HG02970 (cell line): ENCODE measurements around the gene AHCYL1.
A peak's percentile ranks its signal among the peaks of the same experiment; 100 is the strongest.
"Not testable (repeated sequence)": the region's sequence is repeated elsewhere in the genome, so short reads cannot be mapped to it uniquely, and the experiment has no call there.

ENCODE experiments used
- ATAC-seq: cut with Tn5 transposase; IDR thresholded peaks from one replicate; pipeline ENCODE4 v1.9.1; 2021; ENCODE audit warnings: mild to moderate bottlenecking, moderate library complexity, moderate number of reproducible peaks; ENCODE audit not compliant: unreplicated experiment, low FRiP score

The AHCYL1 gene

DNA sequence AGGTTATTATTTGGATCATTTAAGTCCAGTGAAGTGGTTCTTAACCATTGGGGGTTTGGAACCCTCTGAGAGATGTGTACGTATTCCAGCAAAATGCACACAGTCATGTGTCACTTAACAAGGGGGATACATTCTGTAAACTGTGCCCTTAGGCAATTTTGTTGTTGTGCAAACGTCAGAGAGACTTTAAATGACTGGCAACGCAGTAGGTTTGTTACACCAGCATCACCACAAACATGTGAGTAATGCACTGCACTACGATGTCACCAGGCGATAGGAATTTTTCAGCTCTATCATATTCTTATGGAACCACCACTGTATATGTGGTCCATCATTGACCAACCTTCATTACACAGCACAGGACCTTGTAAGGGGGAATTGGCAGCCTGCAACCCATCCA is 11.9 kb downstream of the AHCYL1 start:
- no peak for ATAC-seq

- no peak for ATAC-seq
These were observed 12.8 kb downstream of the AHCYL1 start for GRCh38 chr1:109997204-109997866.

DNA sequence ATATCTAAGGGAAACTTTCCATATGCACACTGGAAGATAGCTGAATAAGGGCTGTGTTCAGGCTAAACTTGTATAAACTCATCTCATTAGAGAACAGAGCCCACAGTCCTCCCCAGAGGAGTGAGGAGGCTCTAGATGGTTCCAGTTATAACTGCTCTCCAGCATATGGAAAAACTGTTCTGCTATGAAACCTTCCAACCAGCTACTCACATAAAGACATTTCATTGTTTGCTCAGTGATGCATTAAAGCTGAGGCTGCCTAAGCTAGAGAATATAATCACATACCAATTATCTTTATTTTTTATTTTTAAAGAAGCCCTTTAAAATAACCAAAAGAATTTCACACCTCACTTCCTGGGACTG is 13.3 kb downstream of the AHCYL1 start:
- ATAC-seq: no peak

DNA sequence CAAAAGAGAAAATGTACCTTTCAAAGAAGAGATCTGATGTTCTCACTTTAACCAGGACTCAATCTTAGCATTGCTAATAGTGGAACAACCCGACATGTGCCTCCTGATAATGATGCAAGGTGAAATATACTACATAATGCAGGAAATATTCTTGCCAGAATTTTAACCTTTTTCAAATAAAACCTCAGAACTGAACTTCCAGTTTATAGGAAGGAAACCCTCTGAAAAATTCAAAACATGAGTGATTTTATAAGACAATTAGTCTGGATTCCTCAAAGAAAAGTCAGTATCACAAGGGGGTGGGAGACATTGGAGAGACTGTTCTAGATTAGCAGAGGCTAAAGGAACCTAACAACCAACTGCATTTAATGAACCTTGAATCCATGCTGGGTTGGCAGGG is 18.1 kb downstream of the AHCYL1 start:
- ATAC-seq: no peak

DNA sequence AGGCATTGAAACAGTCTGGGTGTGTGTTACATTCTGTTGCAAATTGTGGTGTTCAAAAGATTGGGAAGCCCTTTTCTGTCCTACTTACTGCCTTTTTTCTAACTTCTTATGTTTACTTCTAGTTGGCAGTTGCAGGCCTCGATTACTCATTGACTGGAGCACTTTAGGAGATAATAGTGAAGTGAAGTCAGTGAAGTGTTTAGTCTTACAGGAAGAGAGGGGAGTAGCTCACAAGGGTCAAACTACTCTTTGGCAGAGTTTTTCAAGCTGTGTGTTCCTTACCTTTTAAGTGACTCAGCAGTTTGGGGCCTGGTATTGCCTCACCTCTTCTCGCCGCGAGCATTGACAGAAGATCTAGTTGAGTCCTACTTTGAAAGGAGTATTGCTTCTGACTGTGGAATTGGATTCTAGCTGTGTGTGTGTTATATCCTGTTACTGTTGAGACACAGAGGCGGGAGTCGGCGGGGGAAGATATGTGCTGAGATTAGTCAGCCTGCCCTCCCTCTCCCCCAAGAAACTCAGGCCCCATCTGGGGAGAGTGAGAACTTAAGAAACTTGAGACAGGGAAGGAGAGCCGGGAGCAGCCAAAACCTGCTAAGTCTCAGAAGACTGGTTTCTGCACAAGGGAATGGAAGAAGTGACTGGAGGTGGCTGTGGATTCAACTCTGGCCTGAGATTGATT is 19.3 kb downstream of the AHCYL1 start:
- peak; percentile 56 for ATAC-seq

- ATAC-seq: no peak
These were observed 20.0 kb downstream of the AHCYL1 start for GRCh38 chr1:110004583-110004982.

GRCh38 chr1:110005971-110006370 is 21.4 kb downstream of the AHCYL1 start:
- no peak for ATAC-seq

- no peak for ATAC-seq
These were observed 22.0 kb downstream of the AHCYL1 start for GRCh38 chr1:110006516-110006915.

DNA sequence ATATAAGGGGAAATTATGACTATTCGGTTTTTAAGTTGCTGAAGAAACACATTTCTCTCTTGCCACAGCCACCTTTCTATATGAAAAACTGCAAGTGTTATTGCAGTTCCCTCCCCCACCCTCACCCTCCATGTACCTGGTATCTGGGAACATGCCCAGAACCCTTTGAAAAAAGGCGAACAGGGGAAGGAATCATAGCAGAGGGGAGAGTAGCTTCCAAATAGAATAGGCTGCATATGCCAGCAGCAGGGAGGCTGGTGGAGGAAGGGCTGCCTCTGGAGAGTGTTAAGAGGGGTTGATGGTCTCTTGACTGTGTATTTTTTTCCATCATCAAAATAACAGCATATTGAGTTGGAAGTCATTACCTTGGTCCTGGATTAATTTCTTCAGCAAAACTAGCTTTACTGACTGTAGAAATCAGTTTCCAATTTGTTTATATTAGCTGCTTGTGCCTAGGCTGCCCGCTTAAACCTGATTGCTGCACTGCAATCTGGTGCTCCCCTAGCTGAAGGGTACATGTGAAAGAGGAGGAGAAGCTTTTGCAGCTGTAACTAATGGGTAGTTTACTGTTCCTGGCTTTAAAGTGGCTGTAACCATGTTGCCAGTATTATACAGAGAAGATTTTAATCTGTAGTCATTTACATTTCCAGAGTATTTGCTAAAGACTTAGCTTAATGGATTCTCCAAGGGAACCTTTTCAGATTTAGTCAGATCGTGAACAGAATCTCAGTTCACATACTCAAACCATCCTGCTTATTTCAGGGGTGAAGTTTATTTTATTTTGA is 22.7 kb downstream of the AHCYL1 start:
- no peak for ATAC-seq

DNA sequence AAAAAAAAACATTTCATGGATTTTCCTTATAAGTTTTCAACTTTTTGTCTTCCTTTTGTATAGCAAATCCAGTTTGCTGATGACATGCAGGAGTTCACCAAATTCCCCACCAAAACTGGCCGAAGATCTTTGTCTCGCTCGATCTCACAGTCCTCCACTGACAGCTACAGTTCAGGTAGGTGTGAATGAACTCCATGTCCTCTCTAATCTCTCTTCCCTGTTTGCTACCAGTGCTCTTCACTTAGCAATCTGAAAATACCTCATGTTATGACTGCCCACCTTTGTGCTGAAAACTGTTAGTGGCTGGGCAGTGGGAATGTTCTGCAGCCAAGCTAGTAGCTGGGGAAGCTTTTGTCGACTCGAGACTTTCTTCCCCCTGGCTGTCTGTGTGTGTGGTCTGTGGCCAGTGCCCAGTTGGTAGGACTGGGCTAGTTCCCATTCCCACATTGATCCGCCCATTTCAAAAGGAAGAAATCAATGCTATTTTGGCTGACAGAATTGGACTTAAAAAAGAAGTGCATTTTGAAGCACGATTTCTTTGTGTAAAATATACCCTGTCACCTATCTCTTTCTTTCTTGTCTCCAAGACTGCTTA is 24.5 kb downstream of the AHCYL1 start:
- no peak for ATAC-seq

DNA sequence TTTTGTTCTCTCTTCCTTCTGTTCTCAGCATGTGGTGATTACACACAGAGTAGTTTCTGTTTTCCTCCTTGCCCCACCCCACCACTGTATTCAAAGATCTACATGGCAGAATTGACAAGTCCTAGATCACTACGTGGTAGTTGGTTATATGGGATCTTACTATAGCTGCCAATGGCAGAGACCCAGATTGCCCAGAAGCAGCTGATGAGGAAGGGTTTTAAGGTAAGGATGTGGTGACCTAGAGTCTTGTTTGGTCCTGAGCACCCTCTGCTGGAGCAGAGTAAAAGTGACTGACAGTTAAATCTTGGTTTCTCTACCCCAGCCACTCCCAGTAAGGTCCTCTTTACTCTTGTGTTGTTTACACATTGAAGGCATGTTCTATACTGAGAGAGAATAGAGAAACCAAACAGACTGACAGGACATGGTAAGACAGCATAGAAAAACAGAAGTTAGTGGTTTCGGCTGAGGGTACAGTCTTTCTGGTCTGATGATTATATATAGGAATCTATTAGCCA is 27.0 kb downstream of the AHCYL1 start:
- peak; percentile 86 for ATAC-seq

DNA sequence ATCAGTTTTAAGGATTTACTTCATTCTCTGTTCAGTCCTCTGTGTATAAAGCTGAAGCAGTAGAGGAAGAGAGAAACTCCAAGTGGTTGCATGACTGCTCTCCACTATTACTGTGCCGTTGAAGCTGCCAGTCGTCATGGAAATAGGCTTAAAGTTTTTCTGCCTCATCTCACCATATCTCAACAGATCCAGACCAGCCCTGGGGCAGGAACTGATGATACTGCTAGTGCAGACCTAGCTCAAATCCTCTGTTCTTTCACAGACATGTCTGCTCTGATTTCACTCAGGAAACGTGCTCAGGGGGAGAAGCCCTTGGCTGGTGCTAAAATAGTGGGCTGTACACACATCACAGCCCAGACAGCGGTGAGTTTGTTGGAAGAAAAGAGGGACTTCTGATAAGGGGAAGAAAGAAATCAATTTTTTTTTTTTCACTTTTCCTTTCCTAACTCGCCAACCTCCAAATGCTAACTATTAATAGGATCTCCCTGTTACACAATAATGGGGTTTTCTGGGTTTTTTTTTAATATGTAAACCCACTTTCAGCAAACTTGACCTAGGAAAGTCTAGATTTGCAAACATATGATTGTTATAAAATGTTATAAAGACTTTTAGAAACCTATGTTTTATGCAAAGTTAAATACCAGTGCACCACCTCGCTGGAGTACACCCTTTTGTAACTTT is 27.7 kb downstream of the AHCYL1 start:
- peak; percentile 46 for ATAC-seq

DNA sequence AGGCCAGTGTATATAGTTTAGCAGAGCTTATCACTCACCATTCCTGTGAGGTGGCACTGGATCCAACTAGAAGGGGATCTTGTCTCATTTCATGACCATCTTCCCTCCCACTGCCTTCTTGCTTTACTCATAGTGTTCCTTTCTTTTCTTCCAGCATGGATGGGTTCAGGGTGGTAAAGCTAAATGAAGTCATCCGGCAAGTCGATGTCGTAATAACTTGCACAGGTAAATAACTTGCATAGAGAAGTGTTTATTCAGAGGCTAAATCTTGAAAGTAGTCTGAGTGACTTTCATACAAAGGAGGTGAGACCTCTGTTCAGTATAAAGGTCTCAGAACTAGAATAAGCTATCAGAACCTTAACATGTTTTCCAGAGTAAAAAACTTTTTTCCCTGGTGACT is 33.2 kb downstream of the AHCYL1 start:
- ATAC-seq: no peak

DNA sequence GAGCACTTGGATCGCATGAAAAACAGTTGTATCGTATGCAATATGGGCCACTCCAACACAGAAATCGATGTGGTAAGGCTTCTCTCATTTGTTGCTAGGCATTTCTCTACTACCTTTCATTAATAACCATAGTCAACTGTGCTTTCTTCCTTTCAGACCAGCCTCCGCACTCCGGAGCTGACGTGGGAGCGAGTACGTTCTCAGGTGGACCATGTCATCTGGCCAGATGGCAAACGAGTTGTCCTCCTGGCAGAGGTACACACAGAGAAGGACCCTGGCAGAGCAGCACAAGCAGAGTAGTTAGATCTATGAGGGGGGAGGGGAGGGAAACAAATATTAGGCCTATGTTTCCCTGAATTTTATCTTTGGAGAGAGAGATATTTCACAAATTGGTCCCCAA is 33.8 kb downstream of the AHCYL1 start:
- no peak for ATAC-seq

DNA sequence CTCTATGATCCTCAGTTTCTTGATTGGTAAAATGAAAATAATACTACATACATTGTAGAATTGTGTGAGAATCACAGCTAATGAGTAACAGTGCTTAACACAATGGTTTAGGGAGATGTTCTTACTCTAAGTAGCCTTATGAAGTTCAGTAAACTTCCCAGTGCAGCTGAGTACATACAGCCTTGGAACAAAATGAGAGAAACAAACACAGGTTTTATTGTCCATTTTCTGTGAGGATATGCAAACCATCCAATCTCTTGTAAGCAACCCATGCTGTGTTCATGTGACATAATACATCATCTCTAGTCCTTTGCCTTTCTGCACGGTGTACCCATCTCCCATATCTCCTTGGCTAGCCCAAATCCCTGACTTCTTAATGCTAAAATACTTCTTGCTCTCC is 35.2 kb downstream of the AHCYL1 start:
- ATAC-seq: no peak

GRCh38 chr1:110021285-110021684 is 36.7 kb downstream of the AHCYL1 start:
- no peak for ATAC-seq

DNA sequence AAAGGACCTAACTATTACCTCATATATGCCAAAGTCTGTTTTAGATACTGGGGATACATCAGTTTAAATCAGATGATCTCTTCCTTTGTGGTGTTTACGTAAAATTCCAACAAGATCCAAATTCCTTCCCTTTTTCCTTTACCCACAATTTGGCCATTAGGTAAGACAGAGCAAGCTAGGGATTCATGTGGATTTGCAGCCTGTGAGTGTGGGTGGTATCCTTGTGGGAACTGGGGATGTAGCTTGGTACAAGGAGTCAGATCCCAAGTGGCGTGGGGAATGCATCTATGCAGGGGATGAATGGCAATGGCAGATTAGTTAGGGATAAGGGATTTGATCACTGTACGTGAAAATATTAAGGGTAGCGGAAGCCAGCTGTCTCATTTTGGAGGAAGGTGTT is 40.0 kb downstream of the AHCYL1 start:
- ATAC-seq: no peak

GRCh38 chr1:110030687-110031086 is 46.1 kb downstream of the AHCYL1 start:
- not testable (repeated sequence) for ATAC-seq

DNA sequence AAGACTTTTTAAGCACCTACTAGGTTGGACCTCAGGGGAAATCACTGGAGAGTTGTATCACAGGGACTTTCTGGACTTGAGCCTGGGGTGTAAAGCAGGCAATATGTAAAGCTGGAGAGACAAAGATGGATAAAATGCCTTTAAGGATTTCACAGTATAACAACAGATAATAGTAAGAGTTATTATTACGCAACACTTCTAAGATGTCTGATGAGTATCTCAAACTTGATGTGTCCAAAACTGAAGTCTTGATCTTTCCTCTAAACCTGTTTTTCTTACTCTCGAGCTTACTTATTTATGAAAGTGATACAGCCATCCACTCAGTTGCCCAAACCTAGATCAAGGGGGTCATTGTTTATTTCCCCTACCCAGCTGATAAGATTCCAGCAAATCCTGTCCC is 47.8 kb downstream of the AHCYL1 start:
- no peak for ATAC-seq

GRCh38 chr1:110033421-110033820 is 48.9 kb downstream of the AHCYL1 start:
- ATAC-seq: no peak
